Measurements from ENCODE around the gene PHF24. TPM values are rescaled to one million over a fixed set of nuclear protein-coding genes. Genes with fewer than 3 reads are reported as not detected.

PHF24 gene
- total RNA-seq, 1 experiment from 2014 or later, result not detected

DNA sequence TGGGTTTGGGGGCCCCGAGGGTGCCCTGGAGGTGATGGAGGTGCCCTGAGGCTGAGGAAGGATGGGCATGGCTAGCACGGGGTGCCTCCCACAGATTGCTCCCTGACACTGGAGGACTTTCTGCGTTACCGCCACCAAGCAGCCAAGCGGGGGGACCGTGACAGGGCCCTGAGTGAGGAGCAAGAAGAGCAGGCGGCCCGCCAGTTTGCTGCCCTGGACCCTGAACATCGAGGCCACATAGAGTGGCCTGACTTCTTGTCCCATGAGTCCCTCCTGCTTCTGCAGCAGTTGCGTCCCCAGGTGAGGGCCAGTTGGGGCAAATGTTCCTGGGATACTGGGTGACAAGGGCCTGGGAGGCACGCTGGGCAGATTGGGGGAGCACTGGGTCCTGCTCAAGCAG, 18.4 kb downstream of the PHF24 start:
- Histone ChIP-seq H3K36me3 (ENCODE audit: control insufficient read depth, insufficient read depth, low read length) (no peaks in the 10 kb centered on the region), H3K4me3 (ENCODE audit: low read depth, low read length) (no peak overlapping the region), H3K27me3 (replicated peaks; ENCODE audit: control insufficient read depth, insufficient read depth, low read length) (0 out of 2 replicates have a peak, but pooled peaks cover 2% of the 10 kb centered on the region), H3K9me3 (no peaks in the 10 kb centered on the region), H3K4me1 (no peaks in the 10 kb centered on the region)
- no peak overlapping the region for H3K27ac Mint-ChIP-seq (ENCODE audit: unreplicated experiment)
- ChIA-PET POLR2A (no interaction called here), CTCF (no interaction called here)
- peaks cover 11% of the 10 kb centered on the region for H3K27me3 Mint-ChIP-seq (ENCODE audit: insufficient read depth, unreplicated experiment)
- no peaks in the 10 kb centered on the region for H3K36me3 Mint-ChIP-seq (ENCODE audit: insufficient read depth, unreplicated experiment)
- no peak for DNase-seq
- H3K4me3 Mint-ChIP-seq (ENCODE audit: unreplicated experiment), result no peak overlapping the region
- intact Hi-C loops (cut with micrococcal nuclease; ENCODE audit: unreplicated experiment), result no loop called here
- H3K4me1 Mint-ChIP-seq (ENCODE audit: low read depth, unreplicated experiment), result no peaks in the 10 kb centered on the region
- no TSS peak for BruUV-seq (replicated peaks)
- TF ChIP-seq, protein P1, sequence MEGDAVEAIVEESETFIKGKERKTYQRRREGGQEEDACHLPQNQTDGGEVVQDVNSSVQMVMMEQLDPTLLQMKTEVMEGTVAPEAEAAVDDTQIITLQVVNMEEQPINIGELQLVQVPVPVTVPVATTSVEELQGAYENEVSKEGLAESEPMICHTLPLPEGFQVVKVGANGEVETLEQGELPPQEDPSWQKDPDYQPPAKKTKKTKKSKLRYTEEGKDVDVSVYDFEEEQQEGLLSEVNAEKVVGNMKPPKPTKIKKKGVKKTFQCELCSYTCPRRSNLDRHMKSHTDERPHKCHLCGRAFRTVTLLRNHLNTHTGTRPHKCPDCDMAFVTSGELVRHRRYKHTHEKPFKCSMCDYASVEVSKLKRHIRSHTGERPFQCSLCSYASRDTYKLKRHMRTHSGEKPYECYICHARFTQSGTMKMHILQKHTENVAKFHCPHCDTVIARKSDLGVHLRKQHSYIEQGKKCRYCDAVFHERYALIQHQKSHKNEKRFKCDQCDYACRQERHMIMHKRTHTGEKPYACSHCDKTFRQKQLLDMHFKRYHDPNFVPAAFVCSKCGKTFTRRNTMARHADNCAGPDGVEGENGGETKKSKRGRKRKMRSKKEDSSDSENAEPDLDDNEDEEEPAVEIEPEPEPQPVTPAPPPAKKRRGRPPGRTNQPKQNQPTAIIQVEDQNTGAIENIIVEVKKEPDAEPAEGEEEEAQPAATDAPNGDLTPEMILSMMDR (IDR thresholded peaks at IDR 0.05; ENCODE audit: insufficient read depth in 1 of 2, low read depth in 1 of 2, low read length in 1 of 2, severe bottlenecking in 1 of 2, unreplicated experiment in 1 of 2), result no peak
- H3K9me3 Mint-ChIP-seq (ENCODE audit: unreplicated experiment), result no peaks in the 10 kb centered on the region

DNA sequence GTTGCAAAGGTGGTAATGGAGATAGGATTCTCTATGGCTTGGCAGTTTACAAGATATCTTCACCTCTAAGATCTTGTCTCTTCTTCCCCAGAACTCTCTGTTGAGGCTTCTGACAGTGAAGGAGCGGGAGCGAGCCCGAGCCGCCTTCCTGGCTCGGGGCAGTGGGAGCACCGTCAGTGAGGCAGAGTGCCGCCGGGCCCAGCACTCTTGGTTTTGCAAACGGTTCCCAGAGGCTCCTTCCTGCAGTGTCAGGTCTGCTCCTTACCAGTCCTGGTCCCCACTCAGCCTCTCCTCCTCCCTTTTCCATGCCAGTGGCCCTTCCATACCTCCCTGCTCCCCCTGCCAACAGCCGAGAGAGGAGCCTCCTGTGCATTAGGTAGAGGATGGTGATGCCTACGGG, 18.9 kb downstream of the PHF24 start:
- ChIA-PET POLR2A (no interaction called here), CTCF (no interaction called here)
- BruUV-seq (replicated peaks), result no TSS peak
- Mint-ChIP-seq H3K9me3 (ENCODE audit: unreplicated experiment) (no peaks in the 10 kb centered on the region), H3K27ac (ENCODE audit: unreplicated experiment) (no peak overlapping the region), H3K27me3 (ENCODE audit: insufficient read depth, unreplicated experiment) (peaks cover 11% of the 10 kb centered on the region), H3K4me1 (ENCODE audit: low read depth, unreplicated experiment) (no peaks in the 10 kb centered on the region), H3K36me3 (ENCODE audit: insufficient read depth, unreplicated experiment) (no peaks in the 10 kb centered on the region), H3K4me3 (ENCODE audit: unreplicated experiment) (no peak overlapping the region)
- TF ChIP-seq, protein P1 (IDR thresholded peaks at IDR 0.05; ENCODE audit: insufficient read depth in 1 of 2, low read depth in 1 of 2, low read length in 1 of 2, severe bottlenecking in 1 of 2, unreplicated experiment in 1 of 2), result no peak
- H3K4me1 ChIP-seq, result no peaks in the 10 kb centered on the region
- H3K27me3 ChIP-seq (replicated peaks; ENCODE audit: control insufficient read depth, insufficient read depth, low read length), result 0 out of 2 replicates have a peak, but pooled peaks cover 2% of the 10 kb centered on the region
- no peak for DNase-seq
- intact Hi-C loops (cut with micrococcal nuclease; ENCODE audit: unreplicated experiment), result no loop called here
- H3K36me3 ChIP-seq (ENCODE audit: control insufficient read depth, insufficient read depth, low read length), result no peaks in the 10 kb centered on the region
- H3K9me3 ChIP-seq, result no peaks in the 10 kb centered on the region
- no peak overlapping the region for H3K4me3 ChIP-seq (ENCODE audit: low read depth, low read length)

DNA sequence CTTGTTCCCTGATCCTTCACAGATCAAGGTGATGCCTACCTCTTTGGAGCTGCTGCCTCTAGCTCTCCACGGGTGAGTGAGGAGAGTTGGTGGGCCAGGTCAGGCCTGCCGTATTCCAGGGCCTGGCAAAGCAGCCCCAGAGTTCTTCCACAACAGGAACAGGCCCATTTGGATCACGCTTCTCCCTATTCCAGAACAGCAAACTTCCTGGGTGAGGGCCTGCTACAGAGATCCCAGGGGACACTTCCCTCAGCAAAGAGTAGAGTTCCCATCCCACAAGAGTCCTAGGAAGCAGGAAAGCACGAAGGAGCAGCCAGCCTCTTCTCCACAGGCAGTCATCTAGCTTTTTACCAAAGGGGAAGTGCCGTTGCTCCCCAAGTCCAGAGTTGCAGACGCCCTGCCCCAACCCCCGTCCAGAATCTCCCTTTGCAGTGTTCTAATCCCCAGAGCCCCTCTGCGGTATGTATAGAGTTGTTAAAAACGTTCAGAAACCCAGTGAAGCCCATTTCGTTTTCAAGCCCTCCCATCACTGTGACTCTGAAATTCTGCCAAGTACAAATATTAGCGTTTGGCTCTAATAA, 22.2 kb downstream of the PHF24 start:
- intact Hi-C loops (cut with micrococcal nuclease; ENCODE audit: unreplicated experiment), result no loop called here
- H3K36me3 Mint-ChIP-seq (ENCODE audit: insufficient read depth, unreplicated experiment), result no peaks in the 10 kb centered on the region
- H3K27ac Mint-ChIP-seq (ENCODE audit: unreplicated experiment), result no peak overlapping the region

More for the DNA sequence above, 22.2 kb downstream of the PHF24 start:
- CTCF ChIA-PET, result interaction anchor here (0.6 to 3.0 kb wide), 2 partner anchors 15 to 81 kb away, joined by 3 to 9 read pairs; no protein-coding TSS in a partner anchor
- POLR2A ChIA-PET, result interaction anchor here (0.5 kb wide), 1 partner anchor 10 kb away, joined by 3 read pairs; no protein-coding TSS in a partner anchor
- no peaks in the 10 kb centered on the region for H3K9me3 ChIP-seq
- no TSS peak for BruUV-seq (replicated peaks)
- TF ChIP-seq, protein P1 (IDR thresholded peaks at IDR 0.05; ENCODE audit: insufficient read depth in 1 of 2, low read depth in 1 of 2, low read length in 1 of 2, severe bottlenecking in 1 of 2, unreplicated experiment in 1 of 2), result no peak
- H3K27me3 Mint-ChIP-seq (ENCODE audit: insufficient read depth, unreplicated experiment), result peaks cover 14% of the 10 kb centered on the region
- no peaks in the 10 kb centered on the region for H3K9me3 Mint-ChIP-seq (ENCODE audit: unreplicated experiment)
- H3K4me3 Mint-ChIP-seq (ENCODE audit: unreplicated experiment), result no peak overlapping the region
- H3K36me3 ChIP-seq (ENCODE audit: control insufficient read depth, insufficient read depth, low read length), result no peaks in the 10 kb centered on the region
- no peaks in the 10 kb centered on the region for H3K4me1 ChIP-seq
- DNase-seq, result no peak
- no peaks in the 10 kb centered on the region for H3K4me1 Mint-ChIP-seq (ENCODE audit: low read depth, unreplicated experiment)
- no peak overlapping the region for H3K4me3 ChIP-seq (ENCODE audit: low read depth, low read length)
- no peaks in the 10 kb centered on the region for H3K27me3 ChIP-seq (replicated peaks; ENCODE audit: control insufficient read depth, insufficient read depth, low read length)

Data from Caco-2 (cell line).